GM12872 (cell line): Measurements from ENCODE around the gene PPP2R5A.

Source experiments
- TF ChIP-seq, protein P1 (sequence below): IDR thresholded peaks from 3 replicates; pipeline ENCODE4 v1.5.1; 2011; ENCODE audit warnings: low read depth, mild to moderate bottlenecking, low read length, moderate library complexity; ENCODE audit not compliant: insufficient read depth

PPP2R5A gene

DNA sequence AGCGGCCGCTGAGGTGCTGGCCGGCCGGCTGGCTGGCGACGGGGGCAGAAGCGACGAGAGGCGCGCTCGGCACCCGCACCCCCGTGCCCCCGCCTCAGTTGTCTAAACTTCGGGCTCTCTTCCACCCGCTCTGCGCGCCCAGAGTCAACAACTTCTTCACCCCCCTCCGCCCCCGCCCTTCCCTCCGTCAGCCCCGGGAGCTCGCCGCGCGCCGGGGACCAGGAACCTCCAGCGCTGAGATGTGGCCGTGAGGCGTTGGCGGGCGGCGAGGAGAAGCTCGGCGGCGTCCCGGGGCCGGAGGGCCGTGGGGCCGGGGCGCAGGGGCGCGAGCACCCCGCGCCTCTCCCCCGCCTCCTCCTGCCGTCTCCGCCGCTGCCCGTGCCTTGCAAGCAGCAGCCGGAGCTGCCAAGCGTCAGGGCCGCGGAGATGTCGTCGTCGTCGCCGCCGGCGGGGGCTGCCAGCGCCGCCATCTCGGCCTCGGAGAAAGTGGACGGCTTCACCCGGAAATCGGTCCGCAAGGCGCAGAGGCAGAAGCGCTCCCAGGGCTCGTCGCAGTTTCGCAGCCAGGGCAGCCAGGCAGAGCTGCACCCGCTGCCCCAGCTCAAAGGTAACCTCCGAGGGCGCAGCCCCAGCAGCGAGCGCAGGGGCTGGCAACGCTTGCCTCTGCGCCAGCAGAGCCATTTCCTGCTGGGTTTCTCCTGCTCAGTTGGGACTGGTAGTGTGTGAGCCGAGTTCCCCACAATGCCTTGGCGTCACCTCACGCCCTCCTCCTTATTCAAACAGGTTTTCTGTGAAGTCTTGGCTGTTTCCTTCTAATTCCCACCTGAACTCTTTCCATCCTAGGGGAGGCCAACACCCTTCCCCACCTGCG lies 710 bp downstream of the PPP2R5A start:
- TF ChIP-seq, protein P1, sequence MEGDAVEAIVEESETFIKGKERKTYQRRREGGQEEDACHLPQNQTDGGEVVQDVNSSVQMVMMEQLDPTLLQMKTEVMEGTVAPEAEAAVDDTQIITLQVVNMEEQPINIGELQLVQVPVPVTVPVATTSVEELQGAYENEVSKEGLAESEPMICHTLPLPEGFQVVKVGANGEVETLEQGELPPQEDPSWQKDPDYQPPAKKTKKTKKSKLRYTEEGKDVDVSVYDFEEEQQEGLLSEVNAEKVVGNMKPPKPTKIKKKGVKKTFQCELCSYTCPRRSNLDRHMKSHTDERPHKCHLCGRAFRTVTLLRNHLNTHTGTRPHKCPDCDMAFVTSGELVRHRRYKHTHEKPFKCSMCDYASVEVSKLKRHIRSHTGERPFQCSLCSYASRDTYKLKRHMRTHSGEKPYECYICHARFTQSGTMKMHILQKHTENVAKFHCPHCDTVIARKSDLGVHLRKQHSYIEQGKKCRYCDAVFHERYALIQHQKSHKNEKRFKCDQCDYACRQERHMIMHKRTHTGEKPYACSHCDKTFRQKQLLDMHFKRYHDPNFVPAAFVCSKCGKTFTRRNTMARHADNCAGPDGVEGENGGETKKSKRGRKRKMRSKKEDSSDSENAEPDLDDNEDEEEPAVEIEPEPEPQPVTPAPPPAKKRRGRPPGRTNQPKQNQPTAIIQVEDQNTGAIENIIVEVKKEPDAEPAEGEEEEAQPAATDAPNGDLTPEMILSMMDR, result no peak

DNA sequence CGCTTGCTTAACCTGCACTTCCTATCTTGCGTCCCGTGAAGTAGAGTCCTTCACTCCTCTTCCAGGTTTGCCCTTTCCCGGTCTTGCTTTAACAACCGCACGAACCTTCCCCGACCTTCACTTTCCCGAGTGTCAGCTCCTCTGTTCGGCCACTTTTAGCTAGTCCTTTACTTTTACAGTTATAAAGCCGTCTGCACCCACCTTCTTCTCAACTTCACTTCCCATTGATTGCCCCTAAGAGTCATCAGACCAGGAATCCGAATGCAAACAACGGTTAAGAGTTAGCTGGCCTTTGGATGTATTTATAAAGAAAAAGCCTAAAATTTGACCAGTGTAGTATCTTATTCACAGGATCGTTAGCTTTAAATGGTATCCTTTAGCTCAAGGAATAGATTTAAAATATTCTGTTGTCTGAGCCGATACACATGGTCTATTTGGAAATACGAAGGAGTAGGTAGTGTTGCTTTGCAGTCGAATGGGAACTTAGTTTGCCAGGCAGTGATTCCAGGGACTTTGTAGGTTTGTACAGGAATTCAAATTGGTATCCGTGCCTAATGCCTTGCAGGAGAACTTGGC lies 1.4 kb downstream of the PPP2R5A start:
- TF ChIP-seq, protein P1, result no peak

DNA sequence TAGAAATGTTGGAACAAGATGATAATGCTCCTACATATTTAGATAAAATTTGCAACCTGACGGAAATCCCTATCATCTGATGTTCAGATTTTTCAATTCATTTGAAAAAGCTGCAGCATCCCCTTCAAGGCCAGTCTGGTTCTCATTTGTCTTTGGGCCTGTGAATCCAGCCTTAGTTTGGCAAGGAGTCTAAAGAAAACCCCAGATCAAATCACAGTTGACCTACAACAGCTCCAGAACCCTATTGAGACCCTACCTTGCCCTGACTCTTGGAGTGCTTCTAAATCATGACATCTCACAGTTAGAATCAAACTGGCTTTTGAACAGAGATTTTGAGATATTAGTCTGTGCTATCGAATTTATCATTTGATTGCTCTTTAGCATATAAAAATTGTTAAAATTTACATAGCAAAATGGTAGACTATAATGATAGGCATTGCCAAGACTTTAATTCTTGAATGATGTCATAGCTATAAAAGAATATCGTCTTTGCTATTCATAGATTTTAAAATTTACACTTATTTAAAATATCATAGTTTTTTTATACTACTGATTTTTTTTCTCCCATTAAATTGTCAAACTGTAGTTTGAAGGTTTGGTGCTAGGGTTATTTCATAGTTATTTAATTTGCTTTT lies 2.2 kb downstream of the PPP2R5A start:
- TF ChIP-seq, protein P1, result no peak

DNA sequence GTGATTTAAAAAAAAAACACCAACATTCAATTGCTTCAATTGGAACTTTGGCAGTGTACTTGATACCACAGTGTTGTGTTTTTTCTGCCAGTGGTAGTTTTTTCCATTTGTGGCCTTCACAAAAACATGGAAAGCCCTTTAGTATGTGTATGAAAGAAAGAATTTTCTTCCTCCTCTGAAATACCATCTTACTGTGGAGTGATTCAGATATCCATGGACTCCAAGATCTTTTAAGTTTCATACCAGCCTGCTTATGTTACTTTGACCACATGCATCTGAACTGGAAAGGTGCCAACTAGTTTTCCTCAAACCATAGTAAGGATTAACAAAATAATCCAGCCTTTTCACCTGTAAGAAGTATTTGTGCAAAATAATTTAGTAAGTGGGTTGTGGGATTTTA lies 3.4 kb downstream of the PPP2R5A start:
- TF ChIP-seq, protein P1, result no peak

DNA sequence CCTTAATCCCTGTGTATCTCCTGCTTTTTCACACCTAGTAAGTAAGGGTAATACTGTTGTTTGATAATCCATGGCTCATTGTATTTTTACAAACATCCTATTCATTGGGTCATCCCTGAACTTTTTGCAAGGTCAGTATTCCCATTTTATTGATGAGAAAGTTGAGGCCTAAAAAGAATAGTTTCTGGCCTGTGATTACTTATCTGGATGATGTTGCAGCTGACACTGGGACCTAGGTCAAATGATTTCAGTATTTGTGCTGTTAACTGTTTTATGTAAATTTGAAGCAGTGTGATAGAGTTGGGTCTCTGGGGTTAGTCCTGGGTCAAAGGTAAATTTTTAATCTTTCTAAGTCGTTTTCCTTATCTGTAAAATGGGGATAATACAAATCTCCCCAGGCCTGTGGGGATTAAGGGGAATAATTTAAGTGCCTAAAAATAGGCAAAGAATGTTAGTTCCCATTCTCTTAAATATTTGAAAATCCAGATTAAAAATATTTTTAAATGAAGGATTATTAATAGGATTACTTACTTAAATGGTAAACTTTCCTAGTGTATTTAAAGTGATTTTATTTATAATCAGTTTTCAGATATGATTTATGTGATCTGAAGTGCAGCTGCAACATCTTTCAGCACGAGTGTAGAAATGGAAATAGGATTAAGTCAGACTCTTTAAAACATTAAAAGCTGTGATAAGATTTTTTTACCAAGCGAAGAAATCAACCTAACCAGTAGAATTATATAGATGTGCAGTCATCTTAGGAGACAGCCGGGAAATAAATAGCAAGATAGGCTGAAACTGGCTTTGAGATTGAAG lies 4.3 kb downstream of the PPP2R5A start:
- TF ChIP-seq, protein P1, result no peak

GRCh38 chr1:212290608-212291007 lies 5.4 kb downstream of the PPP2R5A start:
- TF ChIP-seq, protein P1, result no peak
